ENCODE data around the gene KICS2.

KICS2 gene

DNA sequence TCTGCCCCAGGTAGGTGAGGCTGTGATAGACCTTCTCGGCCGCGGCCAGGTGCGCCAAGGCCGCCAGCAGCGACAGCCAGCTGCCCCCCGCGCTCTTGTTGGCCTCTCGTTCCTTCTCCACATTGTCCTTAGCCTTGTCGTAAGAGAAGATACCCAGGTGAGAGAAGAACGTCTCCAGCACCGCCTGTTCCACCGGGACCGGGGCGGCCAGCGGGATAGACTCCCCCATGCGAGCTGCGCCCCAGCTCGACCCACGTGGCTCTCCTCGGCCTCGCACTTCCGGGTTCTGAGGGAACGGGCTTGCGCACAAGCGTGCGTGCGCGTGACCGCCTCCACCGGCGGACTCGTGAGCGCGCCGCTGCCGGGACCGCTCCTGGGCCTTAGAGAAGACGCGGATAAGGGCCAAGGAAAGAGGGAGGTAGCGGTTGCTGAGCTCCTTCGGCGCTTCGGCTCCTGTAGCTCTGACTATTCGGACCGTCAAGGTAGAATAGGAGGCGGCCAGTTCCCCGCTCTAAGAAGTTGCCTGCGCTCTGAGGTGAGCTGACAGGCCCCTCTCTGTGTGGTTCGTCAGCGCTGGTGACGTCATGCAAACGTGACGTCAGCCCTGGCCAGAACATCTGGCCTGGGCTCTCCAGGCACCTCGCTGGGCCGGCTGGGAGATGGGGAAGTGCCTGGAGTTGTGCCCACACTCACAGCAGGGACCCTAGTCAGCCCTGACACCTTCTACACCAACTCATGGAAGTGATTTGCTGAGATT lies at the start of gene KICS2:
Gene KICS2 (minus strand): TSS at position 288 of the 757 bp plus-strand sequence. CDS start 59 bp downstream, at position 229.
- Histone ChIP-seq H4K20me1 (no peaks in the 10 kb centered on the region), H3K27ac (peak within 1 kb of the TSS; percentile 89), H3K4me1 (peaks cover 22% of the 10 kb centered on the region), H3K9ac (peak within 1 kb of the TSS; percentile 90), H3K4me3 (peak within 1 kb of the TSS; percentile 92), H3K27me3 (no peaks in the 10 kb centered on the region), H3K4me2 (peak within 1 kb of the TSS; percentile 92), H3K9me3 (no peaks in the 10 kb centered on the region), H3K36me3 (no peaks in the 10 kb centered on the region)
- TF ChIP-seq Cebpa-rat (IDR thresholded peaks at IDR 0.05) = no peak

- no peaks in the 10 kb centered on the region for H4K20me1 ChIP-seq
- no peak overlapping the region for H3K27ac ChIP-seq
- H3K9ac ChIP-seq = no peak overlapping the region
- no peak for TF ChIP-seq Cebpa-rat (IDR thresholded peaks at IDR 0.05)
- no peak overlapping the region for H3K4me3 ChIP-seq
- no peaks in the 10 kb centered on the region for H3K27me3 ChIP-seq
- H3K4me2 ChIP-seq = no peak overlapping the region
- no peaks in the 10 kb centered on the region for H3K36me3 ChIP-seq
- H3K4me1 ChIP-seq = no peaks in the 10 kb centered on the region
- H3K9me3 ChIP-seq = no peaks in the 10 kb centered on the region
These were observed 48.3 kb upstream of the KICS2 start for GRCh38 chr12:64270411-64270810.

GRCh38 chr12:64269161-64269560 lies 47.1 kb upstream of the KICS2 start:
- Histone ChIP-seq H3K27me3 (no peaks in the 10 kb centered on the region), H3K4me2 (no peak overlapping the region), H3K9ac (no peak overlapping the region), H3K9me3 (no peaks in the 10 kb centered on the region), H3K4me1 (no peaks in the 10 kb centered on the region), H3K36me3 (no peaks in the 10 kb centered on the region), H3K4me3 (no peak overlapping the region), H3K27ac (no peak overlapping the region), H4K20me1 (no peaks in the 10 kb centered on the region)
- no peak for TF ChIP-seq Cebpa-rat (IDR thresholded peaks at IDR 0.05)

DNA sequence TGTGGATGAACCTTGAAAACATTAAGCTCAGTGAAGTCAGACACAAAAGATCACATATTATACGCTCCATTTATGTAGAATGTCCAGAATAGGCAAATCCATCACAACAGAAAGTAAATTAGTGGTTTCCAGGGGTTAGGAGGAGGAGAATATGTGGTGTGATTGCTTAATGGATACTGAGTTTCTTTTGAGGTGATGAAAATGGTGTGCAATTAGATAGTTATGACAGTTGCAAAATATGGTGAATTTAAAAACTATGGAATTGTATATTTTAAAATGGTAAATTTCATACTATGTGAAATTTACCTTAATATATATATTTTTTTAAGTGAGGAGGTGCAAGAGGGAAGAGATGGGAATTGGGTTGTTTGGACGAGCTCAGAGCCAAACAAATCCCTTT lies 46.3 kb upstream of the KICS2 start:
- Histone ChIP-seq H3K9ac (no peak overlapping the region), H3K9me3 (no peaks in the 10 kb centered on the region), H3K4me2 (no peak overlapping the region), H4K20me1 (no peaks in the 10 kb centered on the region), H3K36me3 (no peaks in the 10 kb centered on the region), H3K4me3 (no peak overlapping the region), H3K4me1 (no peaks in the 10 kb centered on the region), H3K27ac (no peak overlapping the region), H3K27me3 (no peaks in the 10 kb centered on the region)
- no peak for TF ChIP-seq Cebpa-rat (IDR thresholded peaks at IDR 0.05)

- H4K20me1 ChIP-seq = no peaks in the 10 kb centered on the region
- H3K4me2 ChIP-seq = no peak overlapping the region
- H3K27me3 ChIP-seq = no peaks in the 10 kb centered on the region
- no peaks in the 10 kb centered on the region for H3K4me1 ChIP-seq
- TF ChIP-seq Cebpa-rat (IDR thresholded peaks at IDR 0.05) = no peak
- H3K27ac ChIP-seq = no peak overlapping the region
- no peak overlapping the region for H3K4me3 ChIP-seq
- no peak overlapping the region for H3K9ac ChIP-seq
- no peaks in the 10 kb centered on the region for H3K9me3 ChIP-seq
- no peaks in the 10 kb centered on the region for H3K36me3 ChIP-seq
These were observed 43.7 kb upstream of the KICS2 start for GRCh38 chr12:64265839-64266238.

DNA sequence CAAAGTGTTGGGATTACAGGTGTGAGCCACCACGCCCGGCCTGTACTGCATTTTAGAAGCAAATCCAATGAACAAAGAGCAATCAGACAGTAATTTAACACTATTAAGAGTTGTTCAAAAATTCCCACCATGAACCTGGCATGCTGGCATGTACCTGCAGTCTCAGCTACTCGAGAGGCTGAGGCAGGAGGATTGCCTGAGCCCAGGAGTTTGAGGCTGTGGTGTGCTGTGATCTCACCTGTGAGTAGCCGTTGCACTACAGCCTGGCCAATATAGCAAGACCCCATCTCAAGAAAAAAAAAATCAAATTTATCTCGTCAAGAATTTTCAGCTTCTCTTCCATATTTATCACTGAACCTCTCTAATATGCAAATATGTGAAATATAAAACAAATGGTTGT lies 39.7 kb upstream of the KICS2 start:
- Histone ChIP-seq H3K27ac (no peak overlapping the region), H3K27me3 (no peaks in the 10 kb centered on the region), H3K4me1 (no peaks in the 10 kb centered on the region), H4K20me1 (no peaks in the 10 kb centered on the region), H3K9ac (no peak overlapping the region), H3K4me2 (no peak overlapping the region), H3K9me3 (no peaks in the 10 kb centered on the region), H3K36me3 (no peaks in the 10 kb centered on the region), H3K4me3 (no peak overlapping the region)
- no peak for TF ChIP-seq Cebpa-rat (IDR thresholded peaks at IDR 0.05)

- H3K9ac ChIP-seq = no peak overlapping the region
- H3K4me2 ChIP-seq = no peak overlapping the region
- H3K27me3 ChIP-seq = no peaks in the 10 kb centered on the region
- H3K27ac ChIP-seq = no peak overlapping the region
- no peaks in the 10 kb centered on the region for H3K4me1 ChIP-seq
- H4K20me1 ChIP-seq = no peaks in the 10 kb centered on the region
- H3K9me3 ChIP-seq = no peaks in the 10 kb centered on the region
- TF ChIP-seq Cebpa-rat (IDR thresholded peaks at IDR 0.05) = no peak
- no peaks in the 10 kb centered on the region for H3K36me3 ChIP-seq
- no peak overlapping the region for H3K4me3 ChIP-seq
These were observed 36.5 kb upstream of the KICS2 start for GRCh38 chr12:64258576-64258975.

DNA sequence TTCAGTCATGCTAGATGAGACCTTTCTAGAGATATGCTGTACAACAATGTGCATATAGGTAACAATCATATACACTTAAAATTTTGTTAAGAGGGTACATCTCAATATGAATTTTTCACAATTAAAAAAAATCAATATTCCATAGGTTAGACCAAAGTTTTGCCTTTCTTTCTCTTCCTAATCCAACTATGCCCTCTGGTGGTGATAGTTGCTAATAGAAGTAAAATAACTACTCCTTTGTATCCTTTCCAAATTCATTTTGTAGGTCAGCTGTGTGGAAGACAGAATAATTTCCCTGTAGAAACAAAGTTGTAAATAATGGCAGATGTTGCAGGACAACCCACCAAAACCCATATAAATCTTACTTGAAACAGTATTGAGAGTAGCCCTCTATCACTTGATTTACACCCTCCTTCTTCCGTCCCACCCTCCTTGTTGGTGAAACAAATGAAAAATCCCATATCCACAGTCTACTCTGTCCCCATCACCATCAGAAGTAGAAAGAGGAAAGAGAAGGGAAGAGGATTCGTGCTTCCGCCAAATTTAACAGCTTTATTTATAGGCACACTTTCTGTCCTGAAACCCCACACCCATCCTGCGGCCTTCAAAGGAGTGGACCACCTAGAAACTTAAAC lies 34.2 kb upstream of the KICS2 start:
- Histone ChIP-seq H3K36me3 (no peaks in the 10 kb centered on the region), H3K9ac (no peak overlapping the region), H3K27ac (no peak overlapping the region), H3K4me2 (no peak overlapping the region), H3K4me1 (no peaks in the 10 kb centered on the region), H3K27me3 (no peaks in the 10 kb centered on the region), H3K4me3 (no peak overlapping the region), H3K9me3 (no peaks in the 10 kb centered on the region), H4K20me1 (no peaks in the 10 kb centered on the region)
- no peak for TF ChIP-seq Cebpa-rat (IDR thresholded peaks at IDR 0.05)

DNA sequence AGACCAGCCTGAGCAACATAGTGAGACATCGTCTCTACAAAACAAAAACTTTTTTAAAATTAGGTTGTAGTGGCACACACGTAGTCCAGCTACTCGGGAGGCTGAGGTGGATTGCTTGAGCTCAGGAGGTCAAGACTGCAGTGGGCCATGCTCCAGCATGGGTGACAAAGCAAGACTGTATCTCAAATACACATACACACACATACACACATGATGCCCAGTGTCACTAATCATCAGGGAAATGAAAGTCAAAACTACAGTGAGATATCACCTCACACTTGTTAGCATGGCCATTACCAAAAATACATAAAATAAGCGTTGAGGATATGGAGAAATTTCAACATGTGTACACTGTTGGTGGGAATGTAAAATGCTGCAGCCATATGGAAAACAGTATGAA lies 33.2 kb upstream of the KICS2 start:
- Histone ChIP-seq H3K4me1 (no peaks in the 10 kb centered on the region), H4K20me1 (no peaks in the 10 kb centered on the region), H3K36me3 (no peaks in the 10 kb centered on the region), H3K27me3 (no peaks in the 10 kb centered on the region), H3K4me3 (no peak overlapping the region), H3K9ac (no peak overlapping the region), H3K4me2 (no peak overlapping the region), H3K27ac (no peak overlapping the region), H3K9me3 (no peaks in the 10 kb centered on the region)
- TF ChIP-seq Cebpa-rat (IDR thresholded peaks at IDR 0.05) = no peak

DNA sequence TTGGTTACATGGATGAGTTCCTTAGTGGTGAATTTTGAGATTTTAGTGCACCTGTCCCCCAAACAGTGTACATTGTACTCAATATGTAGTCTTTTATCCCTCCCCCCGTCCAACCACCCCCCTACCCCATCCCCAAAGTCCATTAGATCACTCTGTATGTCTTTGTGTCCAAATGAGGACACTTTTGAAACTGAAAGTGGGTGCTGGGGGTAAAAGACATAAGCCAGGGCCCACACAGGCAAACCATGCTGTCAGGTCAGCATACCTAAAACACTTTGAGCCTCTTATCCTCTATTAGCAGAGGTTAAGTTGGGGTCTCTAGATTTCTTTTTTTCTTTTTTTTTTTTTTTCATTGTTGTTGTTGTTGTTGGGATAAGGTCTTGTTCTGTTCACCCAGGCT lies 31.3 kb upstream of the KICS2 start:
- no peaks in the 10 kb centered on the region for H3K4me1 ChIP-seq
- H3K27me3 ChIP-seq = no peaks in the 10 kb centered on the region
- H3K27ac ChIP-seq = no peak overlapping the region
- no peak overlapping the region for H3K9ac ChIP-seq
- H4K20me1 ChIP-seq = no peaks in the 10 kb centered on the region
- H3K9me3 ChIP-seq = no peaks in the 10 kb centered on the region
- H3K4me3 ChIP-seq = no peak overlapping the region
- H3K4me2 ChIP-seq = no peak overlapping the region
- no peaks in the 10 kb centered on the region for H3K36me3 ChIP-seq
- TF ChIP-seq Cebpa-rat (IDR thresholded peaks at IDR 0.05) = no peak
